Breast epithelium (tissue), 3 donors: Measurements from ENCODE around the gene FEN1.

Experiments
- CTCF ChIP-seq, 3 donors: fragments of 450-650 bp; IDR thresholded peaks; one replicate each; pipeline ENCODE4 v1.5.1; 2016 to 2017; ENCODE audit warnings: antibody characterized with exemption in 3 of 3, mild to moderate bottlenecking in 3 of 3, moderate library complexity in 3 of 3
- POLR2A ChIP-seq: fragments of 450-650 bp; IDR thresholded peaks from one replicate; pipeline ENCODE4 v1.6.1; 2016; ENCODE audit warnings: antibody characterized with exemption, mild to moderate bottlenecking, moderate library complexity

DNA sequence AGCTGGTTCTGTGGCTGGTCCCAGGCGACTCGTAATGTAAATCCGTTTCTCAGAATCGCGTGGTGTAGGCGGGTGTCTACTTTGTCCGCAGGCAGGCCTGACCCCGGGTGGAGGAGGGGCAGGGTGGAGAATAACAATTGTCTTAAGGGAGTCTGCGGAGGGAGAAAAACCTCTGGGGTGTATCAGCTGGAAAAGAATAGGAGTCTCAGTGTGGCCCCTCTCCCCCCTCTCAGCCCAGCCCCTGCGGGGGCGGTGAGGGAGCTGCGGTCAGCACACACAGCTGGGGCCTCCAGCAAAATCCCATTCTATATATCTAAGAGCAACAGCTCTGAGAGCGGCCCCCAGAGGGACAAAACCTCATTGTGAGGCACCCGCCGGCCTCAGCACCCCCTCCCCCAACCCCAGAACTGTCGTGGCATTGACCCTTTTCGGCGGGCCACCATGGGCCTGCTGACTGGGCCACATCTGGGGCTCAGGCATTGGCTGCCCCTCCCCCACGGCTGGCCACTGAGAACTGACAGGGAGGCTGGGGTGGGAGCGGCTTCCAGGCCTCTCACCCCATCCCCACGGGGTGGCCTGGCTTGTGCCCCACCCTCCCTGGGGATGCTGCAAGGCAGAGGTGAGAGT lies 43.0 kb upstream of the FEN1 start:
- TF ChIP-seq CTCF (IDR thresholded peaks at IDR 0.05) (no peak), POLR2A (no peak)
